IMR-90 (cell line): ENCODE data around the gene KLF16. TPM values are rescaled to one million over a fixed set of nuclear protein-coding genes. Genes with fewer than 3 reads are reported as not detected.

Experiments used
- ATAC-seq: fragments of 200-7000 bp; cut with Tn5 transposase; 2 replicates; pipeline ENCODE4 v1.9.1; 2020; ENCODE audit warnings: low read depth, mild to moderate bottlenecking, moderate library complexity
- BruUV-seq: library from RNA; stranded (reverse); fragments of 400-500 nt; replicated peaks from 2 replicates; lab custom pipeline; 2021; lab: Mats Ljungman, UMichigan
- CTCF ChIA-PET: fragments of 300-600 bp; formaldehyde crosslinking; extraction: SDS; loops from one replicate; lab custom pipeline; 2021; ENCODE audit warnings: antibody characterized with exemption; lab: Yijun Ruan, JAX
- POLR2A ChIA-PET: fragments of 300-600 bp; sonication (Branson Sonifier 250); formaldehyde crosslinking; loops from one replicate; lab custom pipeline; 2022; ENCODE audit warnings: antibody characterized with exemption; ENCODE audit not compliant: unreplicated experiment; lab: Charles Lee
- DNase-seq: peaks from one replicate; pipeline ENCODE4 v3.0.0; 2013
- H2AFZ ChIP-seq: replicated peaks from 2 replicates; pipeline ENCODE3; 2013; ENCODE audit warnings: low read length, mild to moderate bottlenecking; ENCODE audit not compliant: poor library complexity
- H2AK5ac ChIP-seq: 2 replicates; pipeline ENCODE4 v1.6.1; 2013; ENCODE audit warnings: low read depth, low read length, inconsistent platforms
- H2AK9ac ChIP-seq: replicated peaks from 2 replicates; pipeline ENCODE3; 2013; ENCODE audit warnings: mild to moderate bottlenecking, low read depth, low read length, moderate library complexity; ENCODE audit not compliant: poor library complexity
- H2BK120ac ChIP-seq: 2 replicates; pipeline ENCODE4 v1.6.1; 2013; ENCODE audit warnings: low read depth, low read length, inconsistent platforms
- H2BK15ac ChIP-seq: 3 replicates; pipeline ENCODE4 v1.6.1; 2013; ENCODE audit warnings: low read depth, low read length, inconsistent platforms
- H2BK20ac ChIP-seq: 2 replicates; pipeline ENCODE4 v1.6.1; 2013; ENCODE audit warnings: low read depth, mild to moderate bottlenecking, inconsistent platforms, low read length, moderate library complexity
- H2BK5ac ChIP-seq: 2 replicates; pipeline ENCODE4 v1.6.1; 2013; ENCODE audit warnings: mild to moderate bottlenecking, low read depth, low read length, inconsistent platforms; ENCODE audit not compliant: poor library complexity, severe bottlenecking
- H3K14ac ChIP-seq: replicated peaks from 2 replicates; pipeline ENCODE4 v1.6.1; 2013; ENCODE audit warnings: low read depth, low read length, inconsistent platforms
- H3K18ac ChIP-seq: 2 replicates; pipeline ENCODE4 v1.6.1; 2013; ENCODE audit warnings: low read depth, low read length, control low read depth
- H3K23ac ChIP-seq: 2 replicates; pipeline ENCODE4 v1.6.1; 2013; ENCODE audit warnings: low read depth, low read length, inconsistent platforms
- H3K27ac ChIP-seq: 2 replicates; pipeline ENCODE4 v1.5.1; 2013; ENCODE audit warnings: mild to moderate bottlenecking, control low read depth, low read length; ENCODE audit not compliant: insufficient read depth
- H3K27me3 ChIP-seq: 2 replicates; pipeline ENCODE4 v1.6.1; 2013; ENCODE audit warnings: low read length; ENCODE audit not compliant: control insufficient read depth, insufficient read depth
- H3K36me3 ChIP-seq: 2 replicates; pipeline ENCODE4 v1.6.1; 2013; ENCODE audit warnings: low read length, mixed read lengths; ENCODE audit not compliant: control insufficient read depth, insufficient read depth
- H3K4ac ChIP-seq: 2 replicates; pipeline ENCODE4 v1.6.1; 2013; ENCODE audit warnings: low read depth, low read length, inconsistent platforms
- H3K4me1 ChIP-seq: 2 replicates; pipeline ENCODE4 v1.6.1; 2013; ENCODE audit warnings: low read length, mixed read lengths; ENCODE audit not compliant: control insufficient read depth, insufficient read depth
- H3K4me2 ChIP-seq: 2 replicates; pipeline ENCODE4 v1.6.1; 2013; ENCODE audit warnings: low read depth, mild to moderate bottlenecking, control low read depth, low read length, moderate library complexity
- H3K4me3 ChIP-seq: 2 replicates; pipeline ENCODE4 v1.5.1; 2013; ENCODE audit warnings: low read depth, mild to moderate bottlenecking, control low read depth, low read length, moderate library complexity; ENCODE audit not compliant: insufficient read depth
- H3K56ac ChIP-seq: 2 replicates; pipeline ENCODE4 v1.6.1; 2013; ENCODE audit warnings: low read length, inconsistent platforms; ENCODE audit not compliant: insufficient read depth; ENCODE audit errors: extremely low read depth
- H3K79me1 ChIP-seq, 2 experiments: 2 replicates each; pipeline ENCODE4 v1.6.1; 2013; ENCODE audit warnings: low read length in 2 of 2, inconsistent platforms in 1 of 2, low read depth in 1 of 2
- H3K9ac ChIP-seq: 2 replicates; pipeline ENCODE4 v1.6.1; 2013; ENCODE audit warnings: low read depth, low read length, control low read depth
- H3K9me1 ChIP-seq: 2 replicates; pipeline ENCODE4 v1.6.1; 2013; ENCODE audit warnings: low read length, inconsistent platforms; ENCODE audit not compliant: insufficient read depth
- H3K9me3 ChIP-seq: 2 replicates; pipeline ENCODE4 v1.6.1; 2013; ENCODE audit warnings: low read length; ENCODE audit not compliant: control insufficient read depth, insufficient read depth
- H4K20me1 ChIP-seq: 2 replicates; pipeline ENCODE4 v1.6.1; 2013; ENCODE audit warnings: low read length, inconsistent platforms; ENCODE audit not compliant: insufficient read depth
- H4K5ac ChIP-seq: 2 replicates; pipeline ENCODE4 v1.6.1; 2013; ENCODE audit warnings: mild to moderate bottlenecking, low read depth, low read length, control low read depth
- H4K8ac ChIP-seq, 2 experiments: 2 replicates each; pipeline ENCODE4 v1.6.1; 2013; ENCODE audit warnings: low read depth in 2 of 2, low read length in 2 of 2, control low read depth in 1 of 2, inconsistent platforms in 1 of 2
- H4K91ac ChIP-seq: 2 replicates; pipeline ENCODE4 v1.6.1; 2013; ENCODE audit warnings: low read depth, low read length, inconsistent platforms; ENCODE audit not compliant: insufficient read depth
- BHLHE40 ChIP-seq: fragments of 150-350 bp; IDR thresholded peaks from 2 replicates; pipeline ENCODE4 v1.6.1; 2016; ENCODE audit warnings: mild to moderate bottlenecking, low read depth, low read length
- CEBPB ChIP-seq: IDR thresholded peaks from 2 replicates; pipeline ENCODE4 v1.6.1; 2012; ENCODE audit warnings: low read depth, low read length, improper control_type of control experiment
- CHD1 ChIP-seq: IDR thresholded peaks from 2 replicates; pipeline ENCODE4 v1.6.1; 2012; ENCODE audit warnings: low read depth, low read length, improper control_type of control experiment
- FOS ChIP-seq: fragments of 150-350 bp; IDR thresholded peaks from 2 replicates; pipeline ENCODE4 v1.6.1; 2016; ENCODE audit warnings: low read depth, low read length
- MAFK ChIP-seq: IDR thresholded peaks from 2 replicates; pipeline ENCODE4 v1.6.1; 2012; ENCODE audit warnings: low read depth, low read length, improper control_type of control experiment
- MAZ ChIP-seq: IDR thresholded peaks from 2 replicates; pipeline ENCODE4 v1.6.1; 2012; ENCODE audit warnings: low read depth, mild to moderate bottlenecking, low read length, improper control_type of control experiment, moderate library complexity, borderline replicate concordance
- MXI1 ChIP-seq: IDR thresholded peaks from 2 replicates; pipeline ENCODE4 v1.6.1; 2012; ENCODE audit warnings: low read depth, mild to moderate bottlenecking, low read length, moderate library complexity, borderline replicate concordance
- NFE2L2 ChIP-seq: fragments of 150-350 bp; IDR thresholded peaks from 2 replicates; pipeline ENCODE4 v1.6.1; 2016; ENCODE audit warnings: low read depth, mild to moderate bottlenecking, low read length
- POLR2A ChIP-seq: IDR thresholded peaks from 2 replicates; pipeline ENCODE4 v1.6.1; 2012; ENCODE audit warnings: mild to moderate bottlenecking, low read depth, low read length
- RAD21 ChIP-seq: IDR thresholded peaks from 2 replicates; pipeline ENCODE4 v1.6.1; 2012; ENCODE audit warnings: low read length, improper control_type of control experiment
- RCOR1 ChIP-seq: IDR thresholded peaks from 2 replicates; pipeline ENCODE4 v1.6.1; 2012; ENCODE audit warnings: mild to moderate bottlenecking, low read length, improper control_type of control experiment; ENCODE audit not compliant: insufficient replicate concordance
- RFX5 ChIP-seq: IDR thresholded peaks from 2 replicates; pipeline ENCODE4 v1.8.0; 2012; ENCODE audit warnings: low read depth, mild to moderate bottlenecking, low read length, moderate library complexity
- WGBS, 2 experiments: methylation state at CpG; one replicate each; pipeline versions ENCODE4 v1.1.5 to v1.1.7; 2013; ENCODE audit warnings: missing lambda C conversion rate in 2 of 2; ENCODE audit not compliant: insufficient read length in 1 of 2; ENCODE audit errors: extremely low coverage in 2 of 2; 5-methylcytosine and 5-hydroxymethylcytosine counted together
- dilution Hi-C: fragments of 300-500 bp; cut with HindIII; formaldehyde crosslinking; loops from one replicate; pipeline ENCODE4 v1.14.3; 2018; ENCODE audit warnings: low sequenced_read_pairs; ENCODE audit not compliant: unreplicated experiment
- in situ Hi-C: fragments of 300-500 bp; cut with MboI; formaldehyde crosslinking; loops from 3 replicates; pipeline ENCODE4 v1.14.3; 2019; ENCODE audit warnings: low sequenced_read_pairs, inconsistent platforms, mixed read lengths
- intact Hi-C: fragments of 100-400 bp; cut with micrococcal nuclease; formaldehyde crosslinking; loops from 2 replicates; pipeline ENCODE4 v1.10.0; 2022
- polyA plus RNA-seq, 3 experiments: library from polyadenylated mRNA; depleted of rRNA; stranded (reverse); fragments of >200 nt; gene quantifications; 2 replicates each; pipeline ENCODE4 v1.2.3, GENCODE V29; 2012; ENCODE audit warnings: low replicate concordance in 1 of 3
- total RNA-seq: library from RNA; depleted of rRNA; stranded (reverse); fragments of >200 nt; gene quantifications from 2 replicates; pipeline ENCODE4 v1.2.3, GENCODE V29; 2012
- TF ChIP-seq, protein P1 (sequence below): conservative IDR thresholded peaks from 2 replicates; pipeline ENCODE4 v1.5.1; 2012; ENCODE audit warnings: mild to moderate bottlenecking, low read depth, low read length, improper control_type of control experiment
- TF ChIP-seq, protein P2 (sequence below): fragments of 150-350 bp; IDR thresholded peaks from 2 replicates; pipeline ENCODE4 v1.6.1; 2016; ENCODE audit warnings: low read depth, mild to moderate bottlenecking, low read length, moderate library complexity, borderline replicate concordance
- TF ChIP-seq, protein P3 (sequence below): fragments of 150-350 bp; IDR thresholded peaks from 2 replicates; pipeline ENCODE4 v1.6.1; 2017; ENCODE audit warnings: mild to moderate bottlenecking, antibody characterized with exemption, low read length, low read depth

Gene KLF16
- total and polyA plus RNA-seq, 2 of the 4 experiments (the other 2 are of a cell fraction): 0.90 to 13.1 TPM

DNA sequence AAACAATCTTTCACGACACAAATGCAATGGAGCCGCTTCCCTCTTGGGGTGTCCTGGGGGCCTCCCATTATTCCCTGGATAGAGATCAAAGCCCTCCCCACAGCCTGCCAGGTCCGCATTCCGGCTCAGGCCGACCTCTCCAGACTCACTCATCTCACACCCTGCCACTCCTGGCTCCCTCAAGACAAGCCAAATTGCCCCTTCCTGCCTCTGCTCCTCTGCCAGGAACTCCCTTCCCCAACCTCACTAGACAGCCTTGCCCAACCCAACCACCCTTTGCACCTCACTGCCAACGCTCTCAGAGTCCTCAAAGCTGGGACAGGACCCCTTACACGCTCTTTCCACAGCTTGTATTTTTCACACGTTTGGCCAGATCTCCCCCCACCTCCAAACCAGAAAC, 20.4 kb upstream of the KLF16 start:
- POLR2A ChIA-PET: no interaction called here
- dilution Hi-C loops: no loop called here

More for the DNA sequence above, 20.4 kb upstream of the KLF16 start:
- no peak overlapping the region for H3K4ac ChIP-seq
- H3K9me1 ChIP-seq: peaks cover 18% of the 10 kb centered on the region
- 48% methylated on average over 4 of the region's 8 CpGs; no CpG with 5 or more reads in 1 of the 2 experiments for WGBS, 2 experiments
- peak overlapping the region; percentile 4; the same call in 1 of the 2 replicates for H3K27ac ChIP-seq
- no peak overlapping the region for H4K91ac ChIP-seq
- intact Hi-C loops: no loop called here
- peaks cover 24% of the 10 kb centered on the region for H3K4me1 ChIP-seq
- DNase-seq (no peak), ATAC-seq (no peak)
- H3K56ac ChIP-seq: no peak overlapping the region
- CTCF ChIA-PET: no interaction called here
- H3K4me3 ChIP-seq: peak overlapping the region; percentile 99
- H4K8ac ChIP-seq: no peak overlapping the region
- H2BK5ac ChIP-seq: no peak overlapping the region
- no peaks in the 10 kb centered on the region for H3K9me3 ChIP-seq
- TF ChIP-seq FOS (no peak), MAFK (no peak), NFE2L2 (no peak), MXI1 (no peak), RCOR1 (no peak), MAZ (no peak), CEBPB (no peak), RAD21 (no peak), POLR2A (no peak; the same call in 1 of the 2 replicates), BHLHE40 (no peak), CHD1 (no peak), RFX5 (no peak)
- TF ChIP-seq, protein P1, sequence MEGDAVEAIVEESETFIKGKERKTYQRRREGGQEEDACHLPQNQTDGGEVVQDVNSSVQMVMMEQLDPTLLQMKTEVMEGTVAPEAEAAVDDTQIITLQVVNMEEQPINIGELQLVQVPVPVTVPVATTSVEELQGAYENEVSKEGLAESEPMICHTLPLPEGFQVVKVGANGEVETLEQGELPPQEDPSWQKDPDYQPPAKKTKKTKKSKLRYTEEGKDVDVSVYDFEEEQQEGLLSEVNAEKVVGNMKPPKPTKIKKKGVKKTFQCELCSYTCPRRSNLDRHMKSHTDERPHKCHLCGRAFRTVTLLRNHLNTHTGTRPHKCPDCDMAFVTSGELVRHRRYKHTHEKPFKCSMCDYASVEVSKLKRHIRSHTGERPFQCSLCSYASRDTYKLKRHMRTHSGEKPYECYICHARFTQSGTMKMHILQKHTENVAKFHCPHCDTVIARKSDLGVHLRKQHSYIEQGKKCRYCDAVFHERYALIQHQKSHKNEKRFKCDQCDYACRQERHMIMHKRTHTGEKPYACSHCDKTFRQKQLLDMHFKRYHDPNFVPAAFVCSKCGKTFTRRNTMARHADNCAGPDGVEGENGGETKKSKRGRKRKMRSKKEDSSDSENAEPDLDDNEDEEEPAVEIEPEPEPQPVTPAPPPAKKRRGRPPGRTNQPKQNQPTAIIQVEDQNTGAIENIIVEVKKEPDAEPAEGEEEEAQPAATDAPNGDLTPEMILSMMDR: no peak
- TF ChIP-seq, protein P2, sequence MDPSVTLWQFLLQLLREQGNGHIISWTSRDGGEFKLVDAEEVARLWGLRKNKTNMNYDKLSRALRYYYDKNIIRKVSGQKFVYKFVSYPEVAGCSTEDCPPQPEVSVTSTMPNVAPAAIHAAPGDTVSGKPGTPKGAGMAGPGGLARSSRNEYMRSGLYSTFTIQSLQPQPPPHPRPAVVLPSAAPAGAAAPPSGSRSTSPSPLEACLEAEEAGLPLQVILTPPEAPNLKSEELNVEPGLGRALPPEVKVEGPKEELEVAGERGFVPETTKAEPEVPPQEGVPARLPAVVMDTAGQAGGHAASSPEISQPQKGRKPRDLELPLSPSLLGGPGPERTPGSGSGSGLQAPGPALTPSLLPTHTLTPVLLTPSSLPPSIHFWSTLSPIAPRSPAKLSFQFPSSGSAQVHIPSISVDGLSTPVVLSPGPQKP: no peak
- TF ChIP-seq, protein P3, sequence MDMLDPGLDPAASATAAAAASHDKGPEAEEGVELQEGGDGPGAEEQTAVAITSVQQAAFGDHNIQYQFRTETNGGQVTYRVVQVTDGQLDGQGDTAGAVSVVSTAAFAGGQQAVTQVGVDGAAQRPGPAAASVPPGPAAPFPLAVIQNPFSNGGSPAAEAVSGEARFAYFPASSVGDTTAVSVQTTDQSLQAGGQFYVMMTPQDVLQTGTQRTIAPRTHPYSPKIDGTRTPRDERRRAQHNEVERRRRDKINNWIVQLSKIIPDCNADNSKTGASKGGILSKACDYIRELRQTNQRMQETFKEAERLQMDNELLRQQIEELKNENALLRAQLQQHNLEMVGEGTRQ: no peak
- H2AFZ ChIP-seq: no peak overlapping the region
- peak overlapping the region; percentile 92 for H3K23ac ChIP-seq
- H3K9ac ChIP-seq: peak overlapping the region; percentile 97
- H2BK20ac ChIP-seq: no peak overlapping the region
- no peak overlapping the region for H3K18ac ChIP-seq
- in situ Hi-C loops: no loop called here
- no peak overlapping the region for H2BK120ac ChIP-seq
- H2AK9ac ChIP-seq: peak overlapping the region; percentile 99
- no peak overlapping the region for H2AK5ac ChIP-seq
- peaks cover 12% of the 10 kb centered on the region; the same call in 1 of the 2 replicates for H3K36me3 ChIP-seq
- H4K5ac ChIP-seq: no peak overlapping the region
- no peaks in the 10 kb centered on the region for H3K27me3 ChIP-seq
- peaks cover 46% of the 10 kb centered on the region for H4K20me1 ChIP-seq
- H3K79me1 ChIP-seq: peaks cover 4 to 44% of the 10 kb centered on the region in 2 experiments
- H3K14ac ChIP-seq: peak overlapping the region; percentile 63; the same call in 1 of the 2 replicates
- peak overlapping the region; percentile 99 for H3K4me2 ChIP-seq
- BruUV-seq: no TSS peak
- H2BK15ac ChIP-seq: no peak overlapping the region
